HL-60/S4 (cell line): ENCODE measurements around the gene KCND1.

Experiments
- in situ Hi-C: fragments of 300-500 bp; cut with MboI; formaldehyde crosslinking; loops from 2 replicates; pipeline ENCODE4 v1.14.3; 2022; ENCODE audit warnings: low sequenced_read_pairs

The KCND1 gene

DNA sequence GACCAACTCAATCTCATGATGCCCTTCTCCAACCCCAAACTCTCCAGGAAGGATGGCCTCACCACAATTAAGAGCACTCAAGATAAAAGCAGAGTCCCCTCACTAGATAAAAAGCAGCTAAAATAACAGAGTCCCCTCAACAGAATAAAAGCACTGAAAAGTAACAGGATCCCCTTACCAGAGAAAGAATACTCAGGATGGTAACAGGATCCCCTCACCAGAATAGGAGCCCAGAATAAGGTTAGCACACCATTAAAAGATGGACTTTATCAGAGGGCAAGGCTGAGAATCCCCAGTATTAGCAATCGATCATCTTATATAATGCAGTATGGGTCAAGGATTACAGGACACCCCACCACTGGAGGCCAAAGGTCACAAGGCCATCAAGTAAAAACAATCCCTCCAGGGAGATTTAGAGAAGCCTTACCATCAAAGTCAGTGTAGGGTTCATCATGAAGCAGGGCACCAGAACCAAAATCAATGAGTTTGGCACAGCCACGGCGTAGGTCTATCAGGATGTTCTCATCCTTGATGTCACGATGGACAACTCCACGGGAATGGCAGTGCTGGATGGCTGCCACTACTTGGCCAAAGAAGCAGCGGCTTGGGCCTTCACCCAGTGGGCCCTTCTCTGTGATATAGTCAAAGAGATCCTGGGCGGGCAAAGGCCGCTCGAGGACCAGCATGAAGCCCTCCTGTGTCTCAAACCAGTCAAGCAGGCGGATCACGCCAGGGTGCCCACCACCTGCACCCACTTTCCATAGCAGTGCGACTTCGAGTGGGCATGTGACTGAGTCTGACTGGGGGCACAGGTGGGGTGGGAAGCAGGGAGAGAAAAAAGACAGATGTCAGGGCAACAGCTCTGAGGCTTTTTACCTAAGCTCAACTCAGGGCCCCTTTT is 56.8 kb downstream of the KCND1 start:
- in situ Hi-C loops, result no loop called here

- in situ Hi-C loops, result no loop called here
Observed at GRCh38 chrX:48913605-48914366, 57.9 kb downstream of the KCND1 start.

DNA sequence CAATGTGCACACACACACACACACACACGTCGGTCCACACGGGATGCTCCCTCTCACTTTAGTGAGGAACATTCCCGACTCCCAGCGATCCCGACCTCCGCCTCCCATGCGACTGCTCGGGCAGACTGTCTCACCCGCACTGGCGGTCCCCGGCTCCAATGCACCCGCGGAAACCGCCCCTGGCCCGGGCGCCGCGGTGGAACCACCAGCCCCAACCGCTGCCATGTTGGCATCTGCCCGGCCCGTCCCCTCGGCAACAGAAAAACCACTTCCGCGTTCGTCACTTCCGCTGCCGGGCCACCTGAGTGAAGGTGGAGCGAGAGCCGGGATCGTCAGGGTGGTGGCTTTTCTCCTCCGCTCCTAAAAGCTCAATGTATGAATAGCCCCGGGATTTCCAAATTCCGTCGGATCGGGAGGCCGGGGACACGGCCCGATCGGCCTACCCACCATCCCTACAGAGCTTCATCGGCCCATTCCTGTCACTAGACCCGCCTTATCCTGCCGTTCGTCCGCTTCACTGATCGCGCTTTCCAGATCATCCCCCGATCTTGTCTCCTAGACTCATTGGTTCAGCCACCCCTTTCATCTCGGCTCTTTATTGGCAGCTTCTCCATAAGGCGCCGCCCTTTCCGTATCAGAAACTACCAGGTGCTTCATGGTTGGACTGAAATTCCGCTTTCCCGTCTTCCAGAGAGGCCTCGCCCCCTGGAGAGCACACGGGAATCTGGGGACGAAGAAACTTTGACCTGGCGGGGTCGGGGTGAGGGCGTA is 60.0 kb downstream of the KCND1 start, which contains the start of gene SLC35A2:
SLC35A2 (minus strand) TSS at position 235 of the 771 bp plus-strand sequence; CDS start at position 225, 10 bp downstream.
- in situ Hi-C loops, result no loop called here
